SK-N-MC (cell line): ENCODE data around the gene PROSER3.

ENCODE experiments used
- FOXP2 ChIP-seq: optimal IDR thresholded peaks from 2 replicates; pipeline ENCODE3; 2011; ENCODE audit warnings: mild to moderate bottlenecking, moderate library complexity; ENCODE audit not compliant: insufficient read depth; ENCODE audit errors: extremely low read length, control extremely low read depth
- POLR2AphosphoS5 ChIP-seq: IDR thresholded peaks from 2 replicates; pipeline ENCODE4 v1.6.1; 2012; ENCODE audit warnings: mild to moderate bottlenecking, low read depth, low read length, borderline replicate concordance

DNA sequence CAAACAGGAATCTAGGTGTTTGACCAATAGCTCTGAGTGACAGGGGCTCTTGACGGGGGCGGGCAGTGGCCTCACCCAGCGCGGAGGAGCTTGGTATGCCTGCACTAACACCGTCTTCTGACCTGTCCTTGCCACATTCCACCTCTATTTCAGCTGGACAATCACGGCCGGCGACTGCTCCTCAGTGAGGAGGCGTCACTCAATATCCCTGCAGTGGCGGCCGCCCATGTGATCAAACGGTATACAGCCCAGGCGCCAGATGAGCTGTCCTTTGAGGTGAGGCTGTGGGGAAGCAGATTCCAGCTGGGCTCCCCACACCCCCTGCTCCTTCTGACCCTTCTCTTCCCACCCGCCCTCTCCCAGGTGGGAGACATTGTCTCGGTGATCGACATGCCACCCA lies 22.1 kb downstream of the PROSER3 start:
- TF ChIP-seq POLR2AphosphoS5, result no peak
- no peak for TF ChIP-seq FOXP2
